Measurements from ENCODE around the gene PRKG2. TPM values are rescaled to one million over a fixed set of nuclear protein-coding genes. Genes with fewer than 3 reads are reported as not detected.

PRKG2 gene
- polyA plus RNA-seq, 1 donor: 0.82 TPM

GRCh38 chr4:81038636-81039350 lies 176.2 kb downstream of the PRKG2 start:
- DNase-seq (ENCODE audit: low read depth): no peak

Other genes starting within 250 kb of the PRKG2 start
- gene BMP3, start 184.5 kb downstream of the PRKG2 start, polyA plus RNA-seq (ENCODE audit: insufficient read length): 0.48 TPM